Globus pallidus (tissue), 1 donor: ENCODE results near the gene PTPRN2.
"Not testable (repeated sequence)": the region's sequence is repeated elsewhere in the genome, so short reads cannot be mapped to it uniquely, and the experiment has no call there.

Experiments used
- DNase-seq: peaks from one replicate; pipeline ENCODE4 v3.0.0-alpha.2; 2015; ENCODE audit warnings: low spot score

Gene PTPRN2

DNA sequence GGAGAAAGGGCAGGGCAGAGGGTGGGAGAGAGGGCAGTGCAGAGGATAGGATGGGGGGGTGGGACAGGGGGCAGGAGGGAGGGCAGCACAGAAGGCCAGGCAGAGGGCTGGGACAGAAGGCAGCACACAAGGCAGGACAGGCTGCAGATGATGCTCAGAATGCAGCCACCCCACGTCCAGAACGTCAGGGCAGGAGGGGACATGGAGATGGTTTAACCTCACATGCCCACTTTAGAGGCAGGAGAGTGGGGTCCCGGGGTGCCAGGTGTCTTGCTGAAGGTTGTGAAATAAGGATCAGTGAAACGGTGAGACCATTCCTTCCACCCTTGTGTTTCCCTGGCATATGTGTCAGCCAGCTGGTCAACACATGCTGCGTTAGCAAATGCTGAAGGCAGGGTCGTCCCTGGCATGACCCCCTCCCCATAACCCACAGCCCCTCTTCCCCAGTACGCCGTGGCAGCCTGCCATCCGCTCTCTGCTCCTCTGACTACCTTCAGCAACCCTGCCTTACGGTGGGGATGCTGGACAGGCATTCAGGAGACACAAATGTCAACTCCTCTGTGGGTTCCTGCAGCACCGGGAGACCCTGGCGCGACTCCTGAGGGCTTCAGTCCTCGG lies 658.7 kb downstream of the PTPRN2 start:
- DNase-seq = no peak

- DNase-seq = no peak
Observed at GRCh38 chr7:157928171-157928794, 659.3 kb downstream of the PTPRN2 start.

DNA sequence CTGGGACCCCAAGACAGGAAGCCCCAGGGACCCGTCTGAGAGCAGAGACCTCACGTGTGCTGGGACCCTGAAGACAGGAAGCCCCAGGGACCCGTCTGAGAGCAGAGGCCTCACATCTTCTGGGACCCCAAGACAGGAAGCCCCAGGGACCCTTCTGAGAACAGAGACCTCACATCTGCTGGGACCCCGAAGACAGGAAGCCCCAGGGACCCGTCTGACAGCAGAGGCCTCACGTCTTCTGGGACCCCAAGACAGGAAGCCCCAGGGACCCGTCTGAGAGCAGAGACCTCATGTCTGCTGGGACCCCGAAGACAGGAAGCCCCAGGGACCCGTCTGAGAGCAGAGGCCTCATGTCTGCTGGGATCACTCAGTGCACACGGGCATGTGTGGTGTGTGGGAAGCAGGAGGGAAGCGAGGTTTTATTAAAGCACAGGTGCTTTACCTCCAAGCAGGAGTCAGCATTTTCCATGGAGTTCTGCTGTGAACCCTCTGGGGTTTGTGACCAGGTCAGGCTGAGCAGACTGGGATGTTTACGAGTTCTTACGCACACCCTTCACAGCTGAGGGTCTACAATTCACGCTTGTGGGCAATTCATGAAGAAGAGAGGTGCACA lies 660.2 kb downstream of the PTPRN2 start:
- DNase-seq = no peak

DNA sequence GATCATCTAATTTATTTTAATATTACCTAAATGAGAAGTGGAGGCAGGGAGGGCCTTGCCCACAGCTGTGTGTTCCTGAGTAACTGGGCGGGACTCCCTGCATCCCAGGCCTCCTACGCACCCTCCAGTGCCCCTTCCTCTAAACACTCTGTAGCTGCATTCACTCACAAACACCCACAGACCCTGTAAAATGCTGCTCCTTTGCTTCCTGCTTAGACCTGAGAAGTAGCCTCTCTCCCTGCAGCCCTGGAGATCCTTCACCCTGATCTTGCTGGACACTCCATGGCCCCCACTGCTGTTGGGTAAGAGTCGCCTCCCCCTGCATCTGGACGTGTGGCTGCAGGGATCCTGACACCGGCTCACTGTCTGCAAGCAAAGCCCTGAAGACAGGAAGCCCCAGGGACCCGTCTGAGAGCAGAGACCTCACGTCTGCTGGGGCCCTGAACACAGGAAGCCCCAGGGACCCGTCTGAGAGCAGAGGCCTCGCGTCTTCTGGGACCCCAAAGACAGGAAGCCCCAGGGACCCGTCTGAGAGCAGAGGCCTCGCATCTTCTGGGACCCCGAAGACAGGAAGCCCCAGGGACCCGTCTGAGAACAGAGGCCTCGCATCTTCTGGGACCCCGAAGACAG lies 661.0 kb downstream of the PTPRN2 start:
- no peak for DNase-seq

- DNase-seq = no peak
Observed at GRCh38 chr7:157926107-157926506, 661.5 kb downstream of the PTPRN2 start.

DNA sequence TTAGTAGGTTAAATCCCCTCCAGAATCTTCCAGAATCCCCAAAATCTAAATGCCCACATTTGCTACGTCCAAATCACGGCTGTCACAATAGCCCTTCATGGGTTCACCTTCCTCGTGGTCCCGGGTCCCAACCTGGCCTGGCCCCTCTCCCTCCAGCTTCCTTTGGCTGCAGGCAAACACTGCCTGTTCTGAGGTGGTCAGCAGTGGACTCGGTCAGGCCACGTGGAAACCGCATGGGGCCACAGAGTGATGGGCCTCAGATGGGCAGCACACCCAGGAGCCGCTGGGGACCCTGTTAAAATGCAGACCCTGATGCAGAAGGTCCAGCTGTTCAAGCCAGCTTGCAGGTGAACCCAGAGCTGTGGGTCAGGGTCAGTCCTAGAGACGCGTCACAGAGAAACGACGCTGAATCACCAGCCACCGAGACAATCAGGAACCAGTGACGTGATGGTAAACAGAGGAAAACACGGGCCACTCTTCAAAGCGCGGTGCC lies 662.2 kb downstream of the PTPRN2 start:
- no peak for DNase-seq

DNA sequence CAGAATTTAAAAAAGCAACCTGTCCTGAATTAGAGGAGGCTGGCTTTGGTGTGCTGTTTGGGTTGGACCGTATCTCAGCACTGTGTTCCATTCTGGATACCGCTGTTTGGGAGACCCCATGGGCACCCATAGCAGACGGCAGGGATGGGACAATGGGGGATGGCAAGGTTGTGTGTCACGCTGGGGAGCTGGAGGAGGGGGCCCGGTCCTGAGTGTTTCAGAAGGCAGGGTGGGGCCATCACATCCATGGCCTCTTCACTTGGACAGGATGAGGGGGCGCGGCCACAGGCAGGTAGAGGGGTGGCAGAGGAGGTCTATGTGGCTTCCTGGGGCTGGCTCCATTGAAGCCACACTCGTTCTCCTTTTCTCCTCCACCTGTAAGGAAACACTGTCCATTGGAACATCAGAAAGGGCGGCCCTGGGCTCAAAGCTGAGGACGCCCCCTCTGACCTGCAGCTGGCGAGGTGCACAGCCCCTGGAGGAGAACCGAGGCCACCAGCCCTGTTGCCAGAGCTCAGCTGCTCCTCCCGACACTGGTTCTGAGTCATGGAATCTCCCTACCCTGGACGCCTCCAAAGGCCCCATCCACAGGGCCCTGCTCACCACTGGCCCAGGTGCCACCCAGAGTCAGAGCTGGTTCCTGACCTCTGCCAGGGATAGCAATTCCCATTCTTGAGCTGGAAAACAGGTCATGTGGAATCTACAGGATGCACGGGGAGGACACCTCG lies 663.6 kb downstream of the PTPRN2 start:
- no peak for DNase-seq

DNA sequence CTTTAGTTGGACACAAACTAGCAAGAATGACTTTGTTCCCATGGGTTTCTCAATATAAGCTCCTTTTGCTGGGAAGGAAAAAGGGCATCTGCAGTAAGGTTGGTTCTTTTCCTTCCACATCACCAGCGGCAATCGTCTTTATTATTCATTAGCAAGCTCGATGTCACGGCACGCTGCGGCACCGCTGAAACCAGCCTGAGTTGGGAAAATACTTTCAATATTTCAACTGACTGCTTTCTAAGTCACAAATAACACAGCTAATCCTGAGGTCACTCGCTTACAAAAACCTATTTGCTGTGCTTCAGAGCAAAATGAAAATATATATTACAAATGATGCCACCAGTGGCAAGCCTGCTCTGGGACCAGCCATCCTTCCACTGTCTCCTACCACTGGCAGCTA lies 665.0 kb downstream of the PTPRN2 start:
- no peak for DNase-seq

GRCh38 chr7:157918326-157919080 lies 669.1 kb downstream of the PTPRN2 start:
- no peak for DNase-seq

DNA sequence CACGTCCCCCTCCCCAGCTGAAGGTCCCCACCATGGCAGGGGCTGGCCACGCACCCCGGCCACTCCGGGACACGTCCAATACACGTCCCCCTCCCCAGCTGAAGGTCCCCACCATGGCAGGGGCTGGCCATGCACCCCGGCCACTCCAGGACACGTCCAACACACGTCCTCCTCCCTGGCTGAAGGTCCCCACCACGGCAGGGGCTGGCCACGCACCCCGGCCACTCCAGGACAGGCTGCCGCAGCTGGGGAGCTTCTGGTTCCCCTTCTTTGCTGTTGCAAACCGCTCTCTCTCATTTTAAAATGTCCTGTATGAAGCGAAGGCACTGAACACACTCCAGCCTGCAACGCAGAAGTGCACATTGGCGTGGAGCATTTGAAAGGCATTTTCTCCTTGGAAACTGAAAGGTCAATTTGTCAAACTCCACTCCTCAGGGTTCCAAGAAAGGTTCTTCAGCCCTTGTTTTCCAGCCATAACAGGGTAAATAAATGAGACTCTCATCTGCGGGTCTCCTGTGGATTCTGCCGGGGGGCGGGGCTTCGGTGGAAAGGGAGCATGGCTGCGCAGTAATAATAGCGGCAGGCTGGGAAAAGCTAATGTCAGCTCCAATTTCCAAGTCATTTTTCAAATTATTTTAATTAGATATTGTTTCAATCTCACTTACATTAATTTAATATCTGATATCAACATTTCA lies 670.5 kb downstream of the PTPRN2 start:
- DNase-seq = no peak

DNA sequence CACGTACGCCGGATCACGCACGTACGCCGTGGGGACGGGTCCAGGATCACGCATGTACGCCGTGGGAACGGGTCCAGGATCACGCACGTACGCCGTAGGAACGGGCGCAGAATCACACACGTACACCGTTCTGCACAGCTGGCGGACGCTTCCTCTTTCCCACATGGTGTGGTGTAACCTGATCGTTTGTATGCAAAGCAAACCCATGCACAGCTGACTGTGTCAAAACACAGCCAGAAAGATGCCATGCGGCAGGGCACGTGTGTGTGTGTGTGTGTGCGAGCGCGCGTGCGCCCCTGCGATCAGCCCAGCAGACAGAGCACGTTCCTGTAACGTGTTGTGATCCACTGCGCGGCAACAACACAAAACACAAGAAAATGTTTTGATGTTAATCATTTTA lies 677.2 kb downstream of the PTPRN2 start:
- DNase-seq = no peak

DNA sequence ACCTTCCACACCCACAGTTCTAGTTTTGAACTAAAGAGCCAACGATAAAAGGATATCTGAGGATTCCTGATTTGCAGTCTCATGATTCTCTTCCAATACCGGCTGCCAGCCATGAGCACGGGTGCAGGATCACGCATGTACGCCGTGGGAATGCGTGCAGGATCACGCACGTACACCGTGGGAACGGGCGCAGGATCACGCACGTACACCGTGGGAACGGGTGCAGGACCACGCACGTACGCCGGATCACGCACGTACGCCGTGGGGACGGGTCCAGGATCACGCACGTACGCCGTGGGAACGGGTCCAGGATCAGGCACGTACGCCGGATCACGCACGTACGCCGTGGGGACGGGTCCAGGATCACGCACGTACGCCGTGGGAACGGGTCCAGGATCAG lies 677.6 kb downstream of the PTPRN2 start:
- DNase-seq = not testable (repeated sequence)

DNA sequence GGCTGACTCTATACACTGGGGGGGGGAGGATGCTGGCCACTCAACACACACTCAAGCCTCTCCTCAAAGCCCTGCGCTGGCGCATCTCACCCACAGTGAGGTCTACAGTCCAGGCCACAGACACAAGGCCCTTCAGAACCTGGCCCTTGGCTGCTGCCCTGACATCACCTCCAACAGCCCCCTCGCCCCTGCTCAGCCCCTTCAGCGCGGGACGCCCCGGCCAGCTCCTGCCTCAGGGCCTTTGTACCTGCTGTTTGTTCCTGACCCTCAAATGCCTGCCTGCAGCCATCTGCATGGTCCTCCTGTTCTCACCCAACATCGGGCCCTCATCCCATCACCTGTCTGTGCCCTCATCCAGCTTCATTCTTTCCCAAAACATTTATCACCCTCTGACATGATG lies 678.3 kb downstream of the PTPRN2 start:
- DNase-seq = no peak

- DNase-seq = no peak
Observed at GRCh38 chr7:157908006-157908782, 679.4 kb downstream of the PTPRN2 start.

GRCh38 chr7:157907091-157907490 lies 680.5 kb downstream of the PTPRN2 start:
- DNase-seq = no peak

GRCh38 chr7:157906583-157906982 lies 681.0 kb downstream of the PTPRN2 start:
- no peak for DNase-seq

GRCh38 chr7:157905651-157906461 lies 681.8 kb downstream of the PTPRN2 start:
- no peak for DNase-seq

- DNase-seq = no peak
Observed at GRCh38 chr7:157904866-157905570, 682.6 kb downstream of the PTPRN2 start.
